Activated CD8-positive, alpha-beta memory T cell treated with anti-CD3 and anti-CD28 coated beads, Interleukin-2, amount 50 U/mL, for 1 hour (primary cell): ENCODE results near the gene SCUBE1.

Experiments used
- DNase-seq: peaks from one replicate; pipeline ENCODE4 v3.0.0-alpha.2; 2020; ENCODE audit errors: extremely low read depth

The SCUBE1 gene

GRCh38 chr22:43257549-43257948 lies 85.6 kb downstream of the SCUBE1 start:
- no peak for DNase-seq

- DNase-seq = no peak
These were observed 86.1 kb downstream of the SCUBE1 start for GRCh38 chr22:43256976-43257545.

- no peak for DNase-seq
These were observed 86.6 kb downstream of the SCUBE1 start for GRCh38 chr22:43256569-43256968.

- DNase-seq = no peak
These were observed 87.9 kb downstream of the SCUBE1 start for GRCh38 chr22:43255299-43255698.

GRCh38 chr22:43253839-43254238 lies 89.3 kb downstream of the SCUBE1 start:
- no peak for DNase-seq

- no peak for DNase-seq
These were observed 90.9 kb downstream of the SCUBE1 start for GRCh38 chr22:43252319-43252718.

GRCh38 chr22:43249789-43250471 lies 93.2 kb downstream of the SCUBE1 start:
- no peak for DNase-seq

- no peak for DNase-seq
These were observed 95.5 kb downstream of the SCUBE1 start for GRCh38 chr22:43247546-43248260.

- no peak for DNase-seq
These were observed 97.0 kb downstream of the SCUBE1 start for GRCh38 chr22:43246188-43246587.

- no peak for DNase-seq
These were observed 97.5 kb downstream of the SCUBE1 start for GRCh38 chr22:43245717-43246116.

GRCh38 chr22:43244803-43245527 lies 98.2 kb downstream of the SCUBE1 start:
- DNase-seq = no peak

- DNase-seq = no peak
These were observed 98.8 kb downstream of the SCUBE1 start for GRCh38 chr22:43244402-43244801.

GRCh38 chr22:43243324-43243723 lies 99.8 kb downstream of the SCUBE1 start:
- no peak for DNase-seq

GRCh38 chr22:43242627-43243026 lies 100.5 kb downstream of the SCUBE1 start:
- DNase-seq = no peak

- no peak for DNase-seq
These were observed 101.3 kb downstream of the SCUBE1 start for GRCh38 chr22:43241699-43242386.

GRCh38 chr22:43241138-43241597 lies 102.0 kb downstream of the SCUBE1 start:
- DNase-seq = no peak

GRCh38 chr22:43240614-43241013 lies 102.6 kb downstream of the SCUBE1 start:
- no peak for DNase-seq

- no peak for DNase-seq
These were observed 103.2 kb downstream of the SCUBE1 start for GRCh38 chr22:43239956-43240355.

GRCh38 chr22:43239193-43239780 lies 103.9 kb downstream of the SCUBE1 start:
- no peak for DNase-seq

GRCh38 chr22:43238526-43239006 lies 104.6 kb downstream of the SCUBE1 start:
- no peak for DNase-seq

- DNase-seq = no peak
These were observed 105.9 kb downstream of the SCUBE1 start for GRCh38 chr22:43237280-43237679.
